Aorta (tissue), 5 donors: ENCODE measurements around the gene SLC1A2. TPM values are rescaled to one million over a fixed set of nuclear protein-coding genes. Genes with fewer than 3 reads are reported as not detected.

Experiments
- ATAC-seq: fragments of 200-7000 bp; cut with Tn5 transposase; one replicate; pipeline ENCODE4 v1.9.1; 2022; ENCODE audit warnings: moderate library complexity; ENCODE audit not compliant: low FRiP score
- DNase-seq, 2 donors: peaks; one replicate each; pipeline ENCODE4 v3.0.0-alpha.2; 2020
- H3K27ac ChIP-seq, 2 donors: one replicate each; pipeline ENCODE4 v1.5.1; 2013; ENCODE audit warnings: low read length in 2 of 2, mild to moderate bottlenecking in 2 of 2, moderate library complexity in 2 of 2, control low read depth in 1 of 2, inconsistent platforms in 1 of 2, low read depth in 1 of 2
- H3K27me3 ChIP-seq, 2 donors: one replicate each; pipeline ENCODE4 v1.6.1; 2013; ENCODE audit warnings: control low read depth in 1 of 2, low read length in 1 of 2, mild to moderate bottlenecking in 1 of 2, moderate library complexity in 1 of 2; ENCODE audit not compliant: insufficient read depth in 2 of 2, control insufficient read depth in 1 of 2
- H3K36me3 ChIP-seq, 2 donors: one replicate each; pipeline ENCODE4 v1.6.1; 2013; ENCODE audit warnings: control low read depth in 1 of 2, low read length in 1 of 2, mild to moderate bottlenecking in 1 of 2; ENCODE audit not compliant: insufficient read depth in 2 of 2, control insufficient read depth in 1 of 2
- H3K4me1 ChIP-seq, 2 donors: one replicate each; pipeline ENCODE4 v1.6.1; 2013; ENCODE audit warnings: low read length in 2 of 2, control low read depth in 1 of 2, mild to moderate bottlenecking in 1 of 2, moderate library complexity in 1 of 2; ENCODE audit not compliant: insufficient read depth in 2 of 2, control insufficient read depth in 1 of 2
- H3K4me3 ChIP-seq, 2 donors: one replicate each; pipeline ENCODE4 v1.5.1; 2013; ENCODE audit warnings: low read length in 2 of 2, control low read depth in 1 of 2, mild to moderate bottlenecking in 1 of 2
- H3K9me3 ChIP-seq: one replicate; pipeline ENCODE4 v1.6.1; 2013; ENCODE audit warnings: mild to moderate bottlenecking, low read length; ENCODE audit not compliant: control insufficient read depth
- WGBS, 2 donors: extraction: QIAGEN DNeasy Blood & Tissue Kit; methylation state at CpG; one replicate each; pipeline ENCODE4 v1.1.7; 2013; 5-methylcytosine and 5-hydroxymethylcytosine counted together
- intact Hi-C, 2 donors: fragments of 100-400 bp; cut with DNase I; formaldehyde crosslinking; loops; one replicate each; pipeline versions ENCODE4 v1.14.2 to v1.15.0; 2022
- polyA plus RNA-seq, 2 donors: library from polyadenylated mRNA; stranded (reverse); fragments of 200-250 nt; gene quantifications; one replicate each; pipeline ENCODE4 v1.2.3, GENCODE V29; 2013
- total RNA-seq, 2 donors: library from RNA; stranded (reverse); fragmentation: NEBNext Ultra II Directional; extraction: Animal tissue kit (Norgen Biotek cat#: 25700); gene quantifications; one replicate each; pipeline ENCODE4 v1.2.1, GENCODE V29; 2021
- donor health status: healthy with polysubstance abuse.
- donor health status: Bipolar disorder and iron deficiency.
- donor health status: DM: no; HTN: no; CAD: no.
- donor health status: DM: no; HTN: no; CAD: no.
- donor health status: DM: yes; HTN: yes; CAD: no.

The SLC1A2 gene
- total and polyA plus RNA-seq, 4 donors: 1.1 to 1.5 TPM; not detected in 2

DNA sequence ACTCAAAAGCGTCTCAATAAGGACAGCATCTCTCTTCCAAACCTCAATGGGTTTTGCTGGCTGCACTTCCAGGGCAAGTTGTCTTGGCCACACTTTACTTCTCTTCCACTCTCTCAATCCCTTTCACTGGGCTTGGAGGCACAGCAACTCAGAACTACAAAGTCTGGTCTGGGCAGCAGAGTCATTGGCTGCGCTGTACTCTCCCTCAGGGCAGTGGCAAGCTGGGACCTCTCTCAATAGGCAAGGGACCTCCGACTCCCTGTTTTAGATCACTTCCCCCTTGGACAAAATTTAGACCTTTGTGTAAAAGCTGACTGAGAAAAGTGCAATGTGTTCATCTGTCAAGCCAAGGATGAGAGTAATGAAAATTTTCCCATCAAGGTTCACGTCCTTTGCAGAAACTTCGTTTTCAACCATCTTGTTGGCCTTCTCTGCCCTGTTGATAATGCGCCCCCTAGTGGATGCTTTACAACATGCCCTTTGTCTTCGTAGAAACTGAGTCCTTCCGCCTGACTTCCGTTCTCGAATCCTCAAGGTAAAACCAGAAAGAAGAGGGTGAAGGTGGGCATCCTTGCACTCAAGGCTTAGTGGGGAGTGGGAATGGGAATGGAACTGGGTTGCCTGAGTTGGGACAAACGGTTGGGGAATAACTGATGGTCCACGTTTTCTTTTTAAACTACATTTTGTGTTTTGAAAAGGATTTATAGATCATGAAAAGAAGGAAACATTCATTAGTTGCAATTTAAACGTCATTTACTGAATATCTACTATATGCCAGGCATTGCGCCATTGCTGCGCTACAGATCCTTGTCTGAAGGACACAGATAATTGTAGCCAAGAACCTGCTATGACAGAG, 181.3 kb downstream of the SLC1A2 start:
- DNase-seq: no peak
- no peaks in the 10 kb centered on the region for H3K36me3 ChIP-seq
- no peaks in the 10 kb centered on the region for H3K4me1 ChIP-seq
- peak; percentile 63 for ATAC-seq
- H3K9me3 ChIP-seq: peaks cover 2% of the 10 kb centered on the region
- no peak overlapping the region for H3K4me3 ChIP-seq
- intact Hi-C loops: no loop called here
- 69 to 74% methylated on average over 15 of the region's 15 CpGs for WGBS, 2 donors
- no peaks in the 10 kb centered on the region for H3K27me3 ChIP-seq
- H3K27ac ChIP-seq: peak overlapping the region in 1 of 2 donors; percentile 45

- no peak overlapping the region for H3K27ac ChIP-seq
These were observed 182.0 kb downstream of the SLC1A2 start for GRCh38 chr11:35237351-35237750.

GRCh38 chr11:35236667-35237003, 182.7 kb downstream of the SLC1A2 start:
- Histone ChIP-seq H3K9me3 (peaks cover 2% of the 10 kb centered on the region), H3K27me3 (no peaks in the 10 kb centered on the region), H3K27ac (peak overlapping the region in 1 of 2 donors; percentile 2), H3K36me3 (no peaks in the 10 kb centered on the region), H3K4me3 (no peak overlapping the region), H3K4me1 (no peaks in the 10 kb centered on the region)
- WGBS, 2 donors: 76 to 83% methylated on average over 5 of the region's 5 CpGs
- DNase-seq (no peak), ATAC-seq (no peak)
- intact Hi-C loops: no loop called here

More at GRCh38 chr11:35237351-35237750, 182.0 kb downstream of the SLC1A2 start:
- Histone ChIP-seq H3K36me3 (no peaks in the 10 kb centered on the region), H3K4me1 (no peaks in the 10 kb centered on the region), H3K27me3 (no peaks in the 10 kb centered on the region), H3K4me3 (no peak overlapping the region), H3K9me3 (peaks cover 2% of the 10 kb centered on the region)
- WGBS, 2 donors: 94 to 97% methylated on average over 1 of the region's 1 CpG
- intact Hi-C loops: no loop called here
- ATAC-seq: no peak
- no peak for DNase-seq

- peaks cover 2% of the 10 kb centered on the region for H3K9me3 ChIP-seq
- 93% methylated on average over 4 of the region's 4 CpGs for WGBS, 2 donors
- DNase-seq (no peak), ATAC-seq (no peak)
- intact Hi-C loops: no loop called here
- H3K27ac ChIP-seq: peak overlapping the region in 1 of 2 donors; percentile 2
- H3K4me1 ChIP-seq: no peaks in the 10 kb centered on the region
- H3K4me3 ChIP-seq: no peak overlapping the region
- no peaks in the 10 kb centered on the region for H3K36me3 ChIP-seq
- H3K27me3 ChIP-seq: no peaks in the 10 kb centered on the region
These were observed 183.3 kb downstream of the SLC1A2 start for GRCh38 chr11:35235936-35236666.

DNA sequence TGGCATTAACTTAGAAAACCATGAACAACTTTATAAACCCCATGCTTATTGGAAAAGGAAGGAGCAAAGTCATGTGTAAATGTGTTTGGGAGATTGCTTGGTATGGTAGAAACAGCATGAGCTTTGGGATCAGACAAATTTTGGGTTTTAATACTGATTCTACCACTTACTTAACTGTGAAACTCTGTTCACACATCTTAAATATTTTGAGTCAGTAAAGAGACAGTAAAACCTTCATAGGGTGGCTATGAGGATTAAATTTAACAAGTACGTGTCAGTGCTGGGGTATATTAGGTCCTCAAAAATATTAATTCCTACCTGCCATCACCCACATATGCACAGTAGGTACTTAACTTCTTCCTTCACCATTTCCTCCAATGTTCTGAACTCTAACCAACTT, 183.9 kb downstream of the SLC1A2 start:
- 55 to 56% methylated on average over 1 of the region's 1 CpG for WGBS, 2 donors
- Histone ChIP-seq H3K4me1 (no peaks in the 10 kb centered on the region), H3K36me3 (peaks cover 0 to 3% of the 10 kb centered on the region in 2 donors), H3K27me3 (no peaks in the 10 kb centered on the region), H3K27ac (no peak overlapping the region), H3K9me3 (peaks cover 2% of the 10 kb centered on the region), H3K4me3 (no peak overlapping the region)
- ATAC-seq: no peak
- intact Hi-C loops: no loop called here
- DNase-seq: no peak

GRCh38 chr11:35235157-35235468, 184.2 kb downstream of the SLC1A2 start:
- Histone ChIP-seq H3K4me3 (no peak overlapping the region), H3K27me3 (no peaks in the 10 kb centered on the region), H3K4me1 (no peaks in the 10 kb centered on the region), H3K27ac (peak overlapping the region in 1 of 2 donors; percentile 19), H3K36me3 (peaks cover 0 to 7% of the 10 kb centered on the region in 2 donors), H3K9me3 (peaks cover 2% of the 10 kb centered on the region)
- ATAC-seq (no peak), DNase-seq (no peak)
- 98 to 100% methylated on average over 2 of the region's 2 CpGs for WGBS, 2 donors
- intact Hi-C loops: no loop called here

- intact Hi-C loops: no loop called here
- no peaks in the 10 kb centered on the region for H3K4me1 ChIP-seq
- H3K27ac ChIP-seq: peak overlapping the region in 1 of 2 donors; percentile 19
- WGBS, 2 donors: 59 to 66% methylated on average over 3 of the region's 3 CpGs
- no peaks in the 10 kb centered on the region for H3K27me3 ChIP-seq
- no peak overlapping the region for H3K4me3 ChIP-seq
- no peak for ATAC-seq
- H3K9me3 ChIP-seq: peaks cover 2% of the 10 kb centered on the region
- H3K36me3 ChIP-seq: peaks cover under 1 to 11% of the 10 kb centered on the region in 2 donors
- no peak for DNase-seq
These were observed 184.8 kb downstream of the SLC1A2 start for GRCh38 chr11:35234460-35235156.

GRCh38 chr11:35233518-35233917, 185.8 kb downstream of the SLC1A2 start:
- ATAC-seq (no peak), DNase-seq (no peak)
- intact Hi-C loops: loop anchor here in 1 of 2 donors (2.0 kb wide), 1 partner anchor 79 kb away; no protein-coding TSS in a partner anchor
- H3K27me3 ChIP-seq: no peaks in the 10 kb centered on the region
- no peaks in the 10 kb centered on the region for H3K4me1 ChIP-seq
- peak overlapping the region in 1 of 2 donors; percentile 51 for H3K27ac ChIP-seq
- WGBS, 2 donors: 55 to 83% methylated on average over 1 of the region's 1 CpG
- H3K4me3 ChIP-seq: no peak overlapping the region
- H3K36me3 ChIP-seq: peaks cover 7 to 18% of the 10 kb centered on the region in 2 donors
- H3K9me3 ChIP-seq: peaks cover 2% of the 10 kb centered on the region
